Esophagus muscularis mucosa (tissue), 4 donors: ENCODE data around the gene DAND5. TPM values are rescaled to one million over a fixed set of nuclear protein-coding genes. Genes with fewer than 3 reads are reported as not detected.

ENCODE experiments used
- DNase-seq: peaks from one replicate; pipeline ENCODE4 v3.0.0-alpha.2; 2017; ENCODE audit errors: extremely low spot score
- H3K27ac ChIP-seq, 4 donors: fragments of 200-600 bp; sonication (generic); replicated peaks in 1 of 4; 1 replicate in 3 of 4; 2 replicates in 1 of 4; pipeline ENCODE4 v1.5.1; 2016 to 2019; ENCODE audit warnings: mild to moderate bottlenecking in 1 of 4
- H3K27me3 ChIP-seq, 4 donors: fragments of 200-600 bp; sonication (generic); one replicate each; pipeline versions ENCODE4 v1.5.1 to v1.6.0; 2016 to 2019
- H3K36me3 ChIP-seq, 4 donors: fragments of 200-600 bp; sonication (generic); one replicate each; pipeline ENCODE4 v1.5.1; 2016 to 2019
- H3K4me1 ChIP-seq, 4 donors: fragments of 200-600 bp; sonication (generic); one replicate each; pipeline ENCODE4 v1.5.1; 2016 to 2019
- H3K4me3 ChIP-seq, 4 donors: fragments of 200-600 bp; sonication (generic); 1 replicate in 2 of 4; 2 replicates in 2 of 4; pipeline ENCODE4 v1.5.1; 2016 to 2019; ENCODE audit warnings: mild to moderate bottlenecking in 4 of 4, moderate library complexity in 1 of 4
- H3K9me3 ChIP-seq, 4 donors: fragments of 200-600 bp; sonication (generic); 1 replicate in 3 of 4; 2 replicates in 1 of 4; pipeline ENCODE4 v1.5.1; 2016 to 2019
- CTCF ChIP-seq, 3 experiments: fragments of 200-600 bp in 2 of 3; fragments of 450-650 bp in 1 of 3; sonication (generic) in 2 of 3; IDR thresholded peaks; one replicate each; pipeline ENCODE4 v1.5.1; 2017 to 2019; ENCODE audit warnings: antibody characterized with exemption in 3 of 3, mild to moderate bottlenecking in 2 of 3, moderate library complexity in 1 of 3
- EP300 ChIP-seq: sonication (generic); formaldehyde crosslinking; IDR thresholded peaks from one replicate; pipeline ENCODE4 v1.6.1; 2017; ENCODE audit warnings: antibody characterized with exemption
- POLR2A ChIP-seq: fragments of 450-650 bp; IDR thresholded peaks from one replicate; pipeline ENCODE4 v1.6.1; 2017; ENCODE audit warnings: antibody characterized with exemption, moderate library complexity, mild to moderate bottlenecking, low read depth
- POLR2AphosphoS5 ChIP-seq, 2 donors: sonication (generic); formaldehyde crosslinking; IDR thresholded peaks; one replicate each; pipeline ENCODE4 v1.6.1; 2017; ENCODE audit warnings: antibody characterized with exemption in 2 of 2
- WGBS: methylation state at CpG from one replicate; pipeline ENCODE4 v1.1.5; 2018; 5-methylcytosine and 5-hydroxymethylcytosine counted together
- intact Hi-C: fragments of 100-400 bp; cut with DNase I; formaldehyde crosslinking; loops from one replicate; pipeline ENCODE4 v1.15.1; 2023
- total RNA-seq, 4 donors: library from RNA; depleted of rRNA; stranded (reverse); fragments of >200 nt; gene quantifications; one replicate each; pipeline versions ENCODE4 v1.1.0 to v1.2.1, GENCODE V29; 2016

The DAND5 gene
- total RNA-seq, 4 donors from 2014 or later = 0.19 to 0.83 (median 0.29) TPM; not detected in 1

- WGBS = 64% methylated on average over 10 of the region's 12 CpGs
- H3K4me3 ChIP-seq = peak overlapping the region in 2 of 4 donors; percentile 40 to 41
These were observed 46.2 kb downstream of the DAND5 start for GRCh38 chr19:13015361-13016223.

GRCh38 chr19:13016245-13016627, 46.9 kb downstream of the DAND5 start:
- peaks cover 0 to 3% (median 0%) of the 10 kb centered on the region in 4 donors for H3K27me3 ChIP-seq
- WGBS = 51% methylated on average over 7 of the region's 7 CpGs
- no peak for TF ChIP-seq EP300
- no peak for TF ChIP-seq POLR2AphosphoS5 (IDR thresholded peaks at IDR 0.05)
- no peak for TF ChIP-seq CTCF (IDR thresholded peaks at IDR 0.05)
- TF ChIP-seq POLR2A = no peak
- no peak for DNase-seq
- H3K27ac ChIP-seq = peak overlapping the region; percentile 88 to 97 (median 94)
- peak overlapping the region in 3 of 4 donors; percentile 29 to 41 (median 40) for H3K4me3 ChIP-seq
- intact Hi-C loops = no loop called here
- peaks cover 89 to 100% (median 100%) of the 10 kb centered on the region in 4 donors for H3K4me1 ChIP-seq
- H3K9me3 ChIP-seq = no peaks in the 10 kb centered on the region
- no peaks in the 10 kb centered on the region for H3K36me3 ChIP-seq

More at GRCh38 chr19:13015361-13016223, 46.2 kb downstream of the DAND5 start:
- Histone ChIP-seq H3K4me1 (peaks cover 89 to 100% (median 100%) of the 10 kb centered on the region in 4 donors), H3K36me3 (no peaks in the 10 kb centered on the region), H3K27me3 (peaks cover 0 to 3% (median 0%) of the 10 kb centered on the region in 4 donors), H3K9me3 (no peaks in the 10 kb centered on the region), H3K27ac (peak overlapping the region; percentile 88 to 97 (median 94))
- intact Hi-C loops = no loop called here
- no peak for TF ChIP-seq CTCF (IDR thresholded peaks at IDR 0.05)
- DNase-seq = no peak

- WGBS = 34% methylated on average over 22 of the region's 22 CpGs
- no peak for DNase-seq
- intact Hi-C loops = no loop called here
- H3K4me1 ChIP-seq = peaks cover 89 to 100% (median 100%) of the 10 kb centered on the region in 4 donors
- H3K27ac ChIP-seq = peak overlapping the region; percentile 88 to 97 (median 94)
- H3K27me3 ChIP-seq = peaks cover 0 to 1% (median 0%) of the 10 kb centered on the region in 4 donors
- peak overlapping the region; percentile 29 to 41 (median 40) for H3K4me3 ChIP-seq
- no peaks in the 10 kb centered on the region for H3K9me3 ChIP-seq
- no peaks in the 10 kb centered on the region for H3K36me3 ChIP-seq
- TF ChIP-seq POLR2AphosphoS5 (IDR thresholded peaks at IDR 0.05) (no peak), EP300 (no peak), CTCF (IDR thresholded peaks at IDR 0.05) (no peak), POLR2A (no peak)
These were observed 47.4 kb downstream of the DAND5 start for GRCh38 chr19:13016628-13017305.

- Histone ChIP-seq H3K4me3 (peak overlapping the region; percentile 29 to 41 (median 40)), H3K4me1 (peaks cover 88 to 100% (median 100%) of the 10 kb centered on the region in 4 donors), H3K27me3 (no peaks in the 10 kb centered on the region), H3K9me3 (no peaks in the 10 kb centered on the region), H3K36me3 (no peaks in the 10 kb centered on the region), H3K27ac (peak overlapping the region; percentile 88 to 97 (median 94))
- TF ChIP-seq POLR2AphosphoS5 (IDR thresholded peaks at IDR 0.05) = no peak
- no peak for TF ChIP-seq EP300
- no peak for TF ChIP-seq CTCF (IDR thresholded peaks at IDR 0.05)
- TF ChIP-seq POLR2A = no peak
- 60% methylated on average over 14 of the region's 14 CpGs for WGBS
- intact Hi-C loops = no loop called here
- DNase-seq = no peak
These were observed 48.1 kb downstream of the DAND5 start for GRCh38 chr19:13017306-13018034.
